ENCODE results near the gene L1CAM.

The L1CAM gene

DNA sequence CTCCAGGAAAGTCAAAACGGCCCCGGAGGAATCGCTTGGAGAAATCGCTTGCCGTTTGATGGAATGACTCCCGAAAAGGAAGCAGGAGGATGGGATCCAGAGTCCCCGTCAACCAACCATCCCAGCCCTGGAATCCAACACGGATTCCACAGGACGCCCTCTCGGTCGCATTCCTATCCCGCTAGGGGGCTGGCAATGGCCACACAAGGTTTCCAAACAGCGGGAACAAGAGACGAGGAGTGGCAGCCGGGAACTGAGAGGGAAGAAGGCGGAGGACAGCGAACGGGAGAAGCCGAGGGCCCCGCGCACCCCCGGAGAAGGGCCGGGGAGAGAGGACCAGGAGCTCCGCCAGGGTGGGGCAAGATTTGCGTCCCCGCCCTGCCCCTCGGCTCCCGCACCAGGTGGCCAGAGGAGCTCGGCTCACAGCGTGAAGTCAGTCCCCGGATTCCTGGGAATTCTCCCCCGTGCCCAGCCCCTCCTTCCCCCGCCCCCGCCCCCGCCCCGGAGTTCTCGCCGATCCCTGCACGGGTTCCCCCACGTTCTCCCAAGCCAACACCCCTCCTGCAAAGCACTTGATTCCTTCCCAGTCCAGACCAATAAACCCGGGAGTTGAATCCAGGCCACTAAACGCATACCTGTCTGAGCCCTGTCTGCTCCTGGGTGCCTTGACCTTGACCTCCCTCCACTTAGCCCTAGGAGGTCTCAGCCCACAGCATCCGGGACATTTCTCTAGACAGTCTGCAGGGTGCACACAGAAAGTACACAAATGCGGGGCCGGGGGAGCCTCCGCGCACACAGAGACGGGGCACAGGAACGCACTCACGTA is 57.0 kb downstream of the L1CAM start:
- DNase-seq (ENCODE audit: low read depth): no peak
- TF ChIP-seq, protein P1, sequence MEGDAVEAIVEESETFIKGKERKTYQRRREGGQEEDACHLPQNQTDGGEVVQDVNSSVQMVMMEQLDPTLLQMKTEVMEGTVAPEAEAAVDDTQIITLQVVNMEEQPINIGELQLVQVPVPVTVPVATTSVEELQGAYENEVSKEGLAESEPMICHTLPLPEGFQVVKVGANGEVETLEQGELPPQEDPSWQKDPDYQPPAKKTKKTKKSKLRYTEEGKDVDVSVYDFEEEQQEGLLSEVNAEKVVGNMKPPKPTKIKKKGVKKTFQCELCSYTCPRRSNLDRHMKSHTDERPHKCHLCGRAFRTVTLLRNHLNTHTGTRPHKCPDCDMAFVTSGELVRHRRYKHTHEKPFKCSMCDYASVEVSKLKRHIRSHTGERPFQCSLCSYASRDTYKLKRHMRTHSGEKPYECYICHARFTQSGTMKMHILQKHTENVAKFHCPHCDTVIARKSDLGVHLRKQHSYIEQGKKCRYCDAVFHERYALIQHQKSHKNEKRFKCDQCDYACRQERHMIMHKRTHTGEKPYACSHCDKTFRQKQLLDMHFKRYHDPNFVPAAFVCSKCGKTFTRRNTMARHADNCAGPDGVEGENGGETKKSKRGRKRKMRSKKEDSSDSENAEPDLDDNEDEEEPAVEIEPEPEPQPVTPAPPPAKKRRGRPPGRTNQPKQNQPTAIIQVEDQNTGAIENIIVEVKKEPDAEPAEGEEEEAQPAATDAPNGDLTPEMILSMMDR (IDR thresholded peaks at IDR 0.05; ENCODE audit: low read length, missing control alignments): no peak
- H3K4me3 ChIP-seq (replicated peaks; ENCODE audit: low read depth, low read length): no peak overlapping the region

DNA sequence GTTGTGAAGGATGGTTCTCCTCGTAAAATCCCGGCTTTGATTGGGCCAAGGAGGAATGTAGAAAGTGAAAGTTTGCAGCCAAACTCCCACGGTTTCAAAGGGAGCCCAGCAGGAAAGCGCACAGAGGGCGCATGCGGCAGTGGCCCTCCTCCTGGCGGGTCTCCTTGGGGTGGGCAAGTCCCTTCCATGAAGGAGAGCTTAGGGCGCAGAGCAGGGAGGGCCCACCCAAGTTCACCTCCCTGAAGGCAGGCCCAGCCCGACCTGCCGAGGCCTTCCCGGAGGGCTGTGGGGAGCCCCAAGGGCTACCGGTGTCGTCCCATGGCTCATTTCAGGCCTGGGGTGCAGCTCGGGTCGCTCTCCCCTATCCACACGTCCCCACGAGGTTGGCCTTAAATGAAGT is 57.7 kb downstream of the L1CAM start:
- H3K4me3 ChIP-seq (replicated peaks; ENCODE audit: low read depth, low read length): no peak overlapping the region
- DNase-seq (ENCODE audit: low read depth): no peak
- TF ChIP-seq, protein P1 (IDR thresholded peaks at IDR 0.05; ENCODE audit: low read length, missing control alignments): no peak

DNA sequence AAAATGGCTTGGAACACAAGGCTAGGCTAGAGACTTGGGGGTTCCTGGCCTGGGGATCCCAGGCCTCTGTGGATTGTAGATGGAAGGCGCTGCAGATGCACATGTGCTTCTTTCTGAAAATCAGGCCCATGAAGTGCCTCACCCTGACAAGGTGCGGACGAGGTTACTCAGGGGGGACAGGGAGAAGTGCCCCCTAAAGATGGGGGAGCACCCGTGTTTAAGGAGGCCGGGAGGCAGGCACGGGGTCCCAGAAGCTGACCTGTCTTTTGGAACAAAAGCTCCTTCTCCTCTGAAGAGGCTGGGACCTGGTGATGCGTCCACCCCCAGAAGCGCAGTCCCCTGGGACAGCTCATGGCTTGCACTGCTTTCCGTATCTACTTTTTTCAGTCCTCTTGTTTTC is 58.1 kb downstream of the L1CAM start:
- no peak overlapping the region for H3K4me3 ChIP-seq (replicated peaks; ENCODE audit: low read depth, low read length)
- no peak for DNase-seq (ENCODE audit: low read depth)
- TF ChIP-seq, protein P1 (IDR thresholded peaks at IDR 0.05; ENCODE audit: low read length, missing control alignments): no peak

DNA sequence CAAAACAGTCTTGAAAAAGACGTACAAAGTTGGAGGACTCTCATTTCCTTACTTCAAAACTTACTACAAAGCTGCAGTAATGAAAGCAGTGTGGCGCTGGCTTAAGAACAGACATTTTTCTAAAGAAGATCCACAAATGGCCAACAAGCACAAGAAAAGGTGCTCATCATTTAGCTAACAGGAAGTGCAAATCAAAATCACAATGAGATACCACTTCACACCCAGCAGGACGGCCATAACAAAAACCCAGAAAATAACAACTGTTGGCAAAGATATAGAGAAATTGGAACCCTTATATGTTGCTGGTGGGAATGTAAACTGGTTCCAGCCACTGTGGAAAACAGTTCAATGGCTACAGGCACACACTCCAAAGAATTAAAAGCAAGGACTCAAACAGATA is 59.0 kb downstream of the L1CAM start:
- DNase-seq (ENCODE audit: low read depth): no peak
- H3K4me3 ChIP-seq (replicated peaks; ENCODE audit: low read depth, low read length): no peak overlapping the region
- TF ChIP-seq, protein P1 (IDR thresholded peaks at IDR 0.05; ENCODE audit: low read length, missing control alignments): no peak

DNA sequence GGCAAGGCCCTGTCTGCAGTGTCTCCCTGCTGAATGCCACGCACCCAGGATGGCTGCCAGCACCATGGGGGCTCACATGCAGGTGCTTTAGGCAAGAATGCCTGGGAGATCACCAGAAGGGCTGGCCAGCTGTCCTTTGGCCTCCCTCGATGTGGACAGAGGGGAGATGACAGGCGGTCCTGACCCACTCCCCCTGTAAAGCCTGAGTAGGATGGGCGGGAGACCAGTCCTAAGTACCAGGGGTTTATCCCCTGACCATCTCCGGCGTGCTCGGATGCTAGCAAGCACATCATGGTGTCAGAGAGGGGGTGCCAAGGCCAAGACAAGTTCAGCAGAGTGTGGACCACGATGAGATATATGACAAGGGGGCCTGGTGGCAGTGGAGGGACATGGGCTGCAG is 60.9 kb downstream of the L1CAM start:
- TF ChIP-seq, protein P1 (IDR thresholded peaks at IDR 0.05; ENCODE audit: low read length, missing control alignments): no peak
- no peak for DNase-seq (ENCODE audit: low read depth)
- no peak overlapping the region for H3K4me3 ChIP-seq (replicated peaks; ENCODE audit: low read depth, low read length)

DNA sequence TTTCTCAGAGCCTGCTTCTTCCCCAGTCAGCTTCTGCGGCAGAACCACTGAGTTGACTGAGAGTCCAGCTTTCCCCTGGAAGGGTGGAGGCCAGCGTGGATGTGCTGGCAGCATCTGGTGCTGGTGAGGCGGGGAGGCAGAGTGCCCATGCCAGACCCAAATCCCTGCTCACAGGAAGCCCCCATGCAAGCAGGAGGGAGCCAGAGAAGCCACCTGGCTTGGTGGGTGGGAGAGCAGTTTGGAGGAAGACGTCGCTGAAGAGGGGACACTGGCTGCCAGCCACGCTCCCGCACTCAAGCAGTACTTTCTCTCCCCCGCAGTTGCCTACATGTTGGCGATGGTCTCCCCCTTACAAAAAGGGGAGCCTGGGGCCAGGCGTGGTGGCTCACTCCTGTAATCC is 61.6 kb downstream of the L1CAM start:
- no peak for DNase-seq (ENCODE audit: low read depth)
- no peak overlapping the region for H3K4me3 ChIP-seq (replicated peaks; ENCODE audit: low read depth, low read length)
- TF ChIP-seq, protein P1 (IDR thresholded peaks at IDR 0.05; ENCODE audit: low read length, missing control alignments): no peak

DNA sequence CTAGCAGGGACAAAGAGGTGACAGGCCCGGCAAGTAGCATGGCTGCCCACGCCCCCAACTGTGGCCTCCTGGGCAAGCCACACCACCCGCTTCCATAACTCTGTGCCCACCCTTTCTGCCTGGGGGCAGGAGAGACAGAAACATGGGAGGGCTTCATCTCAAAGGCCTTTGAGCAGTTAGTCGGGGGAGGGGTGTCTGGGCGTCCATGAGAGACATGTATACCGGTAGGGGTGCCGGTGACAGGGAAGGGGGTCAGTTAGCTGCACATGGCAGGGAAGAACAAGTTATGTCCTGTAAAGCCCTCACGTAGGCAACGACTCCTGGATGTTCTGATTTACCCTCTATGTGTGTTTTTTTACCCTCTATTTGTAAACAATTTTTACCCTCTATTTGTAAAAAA is 64.9 kb downstream of the L1CAM start:
- TF ChIP-seq, protein P1 (IDR thresholded peaks at IDR 0.05; ENCODE audit: low read length, missing control alignments): no peak
- no peak overlapping the region for H3K4me3 ChIP-seq (replicated peaks; ENCODE audit: low read depth, low read length)
- DNase-seq (ENCODE audit: low read depth): no peak
